Hematopoietic multipotent progenitor cell treated with erythropoietin and hydrocortisone succinate and interleukin-3 and kit ligand, for 15 days (in vitro differentiated cells): ENCODE data around the gene ADARB2.
"Not testable (repeated sequence)": the region's sequence is repeated elsewhere in the genome, so short reads cannot be mapped to it uniquely, and the experiment has no call there.

Source experiments
- DNase-seq: peaks from one replicate; pipeline ENCODE4 v3.0.0-alpha.2; 2015; ENCODE audit warnings: low spot score

The ADARB2 gene

GRCh38 chr10:1368842-1369171, 368.5 kb downstream of the ADARB2 start:
- DNase-seq = no peak

GRCh38 chr10:1367938-1368841, 369.1 kb downstream of the ADARB2 start:
- DNase-seq = no peak

- DNase-seq = no peak
Measured at GRCh38 chr10:1366811-1367425, 370.4 kb downstream of the ADARB2 start.

GRCh38 chr10:1366322-1366691, 371.0 kb downstream of the ADARB2 start:
- no peak for DNase-seq

- no peak for DNase-seq
Measured at GRCh38 chr10:1365540-1366321, 371.6 kb downstream of the ADARB2 start.

- DNase-seq = no peak
Measured at GRCh38 chr10:1364151-1364910, 373.0 kb downstream of the ADARB2 start.

- no peak for DNase-seq
Measured at GRCh38 chr10:1363446-1364121, 373.7 kb downstream of the ADARB2 start.

- no peak for DNase-seq
Measured at GRCh38 chr10:1362589-1363445, 374.5 kb downstream of the ADARB2 start.

- DNase-seq = no peak
Measured at GRCh38 chr10:1361411-1362105, 375.8 kb downstream of the ADARB2 start.

GRCh38 chr10:1360558-1361164, 376.7 kb downstream of the ADARB2 start:
- no peak for DNase-seq

GRCh38 chr10:1360011-1360557, 377.2 kb downstream of the ADARB2 start:
- DNase-seq = no peak

- DNase-seq = no peak
Measured at GRCh38 chr10:1359626-1359955, 377.7 kb downstream of the ADARB2 start.

GRCh38 chr10:1358860-1359625, 378.3 kb downstream of the ADARB2 start:
- DNase-seq = no peak

GRCh38 chr10:1358147-1358546, 379.2 kb downstream of the ADARB2 start:
- no peak for DNase-seq

- no peak for DNase-seq
Measured at GRCh38 chr10:1356349-1356748, 381.0 kb downstream of the ADARB2 start.

GRCh38 chr10:1354809-1355710, 382.3 kb downstream of the ADARB2 start:
- no peak for DNase-seq

GRCh38 chr10:1352296-1352695, 385.0 kb downstream of the ADARB2 start:
- not testable (repeated sequence) for DNase-seq

- no peak for DNase-seq
Measured at GRCh38 chr10:1348773-1349050, 388.6 kb downstream of the ADARB2 start.
